HepG2 (cell line): Measurements from ENCODE around the gene KRT76. TPM values are rescaled to one million over a fixed set of nuclear protein-coding genes. Genes with fewer than 3 reads are reported as not detected.

Source experiments
- PHF5A ChIP-seq: IDR thresholded peaks from one replicate; pipeline ENCODE4 v1.6.1; 2018; ENCODE audit warnings: low read depth, missing genetic modification reagents; ENCODE audit not compliant: unreplicated experiment
- SAFB2 ChIP-seq: sonication (generic); formaldehyde crosslinking; IDR thresholded peaks from 2 replicates; pipeline ENCODE4 v1.5.1; 2020; ENCODE audit warnings: missing genetic modification reagents, low read depth, mild to moderate bottlenecking, borderline replicate concordance
- SRSF1 ChIP-seq: fragments of 200-400 bp; formaldehyde crosslinking; optimal IDR thresholded peaks from 2 replicates; pipeline ENCODE3; 2017; ENCODE audit warnings: mild to moderate bottlenecking, low read depth, low read length, moderate library complexity
- ZBTB39 ChIP-seq: sonication (generic); formaldehyde crosslinking; IDR thresholded peaks from 2 replicates; pipeline ENCODE4 v1.5.0; 2020; ENCODE audit warnings: missing genetic modification reagents
- ZEB1 ChIP-seq: IDR thresholded peaks from 2 replicates; pipeline ENCODE4 v1.6.1; 2012; ENCODE audit warnings: mild to moderate bottlenecking, low read depth, inconsistent platforms; ENCODE audit not compliant: insufficient replicate concordance
- ZNF136 ChIP-seq: sonication (generic); formaldehyde crosslinking; IDR thresholded peaks from 2 replicates; pipeline ENCODE4 v1.8.1; 2022; ENCODE audit warnings: low read depth, mild to moderate bottlenecking, moderate library complexity, missing genetic modification reagents
- ZNF235 ChIP-seq: sonication (generic); formaldehyde crosslinking; IDR thresholded peaks from 2 replicates; pipeline ENCODE4 v1.8.1; 2023; ENCODE audit warnings: mild to moderate bottlenecking, missing genetic modification reagents, borderline replicate concordance
- ZSCAN21 ChIP-seq: sonication (generic); formaldehyde crosslinking; IDR thresholded peaks from 2 replicates; pipeline ENCODE4 v1.8.0; 2022; ENCODE audit warnings: mild to moderate bottlenecking, missing genetic modification reagents, moderate library complexity, borderline replicate concordance
- ZSCAN29 ChIP-seq: sonication (generic); formaldehyde crosslinking; conservative IDR thresholded peaks from 2 replicates; pipeline ENCODE4 v1.4.0; 2020; ENCODE audit warnings: mild to moderate bottlenecking, missing genetic modification reagents
- ZSCAN5A ChIP-seq: sonication (generic); formaldehyde crosslinking; IDR thresholded peaks from 2 replicates; pipeline ENCODE4 v1.8.0; 2022; ENCODE audit warnings: mild to moderate bottlenecking, missing genetic modification reagents, borderline replicate concordance
- polyA plus RNA-seq, 8 experiments: library from polyadenylated mRNA; depleted of rRNA in 3 of 8; stranded (reverse) in 7 of 8; unstranded in 1 of 8; fragments of >200 nt; fragmentation: Illumina TruSeq in 4 of 8; extraction: Trizol in 4 of 8; gene quantifications; 2 replicates each; pipeline versions ENCODE4 v1.2.1 to v1.2.3, GENCODE V29; 2011 to 2016; ENCODE audit warnings: low read depth in 4 of 8, missing spikeins in 1 of 8, mixed read lengths in 1 of 8; ENCODE audit not compliant: insufficient read depth in 1 of 8
- total RNA-seq, 5 experiments: library from RNA; depleted of rRNA; stranded (reverse); fragments of >200 nt; fragmentation: Illumina TruSeq; extraction: Trizol; gene quantifications; 2 replicates each; pipeline ENCODE4 v1.2.3, GENCODE V29; 2016; ENCODE audit warnings: low read depth in 1 of 5

KRT76 gene
- total and polyA plus RNA-seq, 2 of the 13 experiments (the other 11 are each of a cell fraction or from before 2014, with no cell fraction given): not detected

- TF ChIP-seq ZBTB39 (CRISPR knock-in tag) (no peak), ZEB1 (no peak), ZNF136 (CRISPR knock-in tag) (no peak), SRSF1 (no peak), ZNF235 (CRISPR knock-in tag) (no peak), ZSCAN21 (CRISPR knock-in tag) (no peak), SAFB2 (CRISPR knock-in tag) (no peak), PHF5A (no peak), ZSCAN29 (CRISPR knock-in tag) (no peak), ZSCAN5A (CRISPR knock-in tag) (no peak)
Measured at GRCh38 chr12:52822771-52823510, 45.8 kb upstream of the KRT76 start (continued).
